ENCODE data around the gene NACC2.

The NACC2 gene

GRCh38 chr9:136007934-136008692 is 87.0 kb downstream of the NACC2 start:
- no peak for DNase-seq

- no peak for DNase-seq
Observed at GRCh38 chr9:136007276-136007933, 87.7 kb downstream of the NACC2 start.

- DNase-seq = no peak
Observed at GRCh38 chr9:136006169-136006568, 88.9 kb downstream of the NACC2 start.

GRCh38 chr9:136004712-136005111 is 90.4 kb downstream of the NACC2 start:
- DNase-seq = peak; percentile 75

GRCh38 chr9:136004219-136004618 is 90.9 kb downstream of the NACC2 start:
- DNase-seq = no peak

- no peak for DNase-seq
Observed at GRCh38 chr9:136003411-136004218, 91.5 kb downstream of the NACC2 start.

GRCh38 chr9:136002881-136003280 is 92.2 kb downstream of the NACC2 start:
- DNase-seq = no peak

GRCh38 chr9:136002215-136002614 is 92.9 kb downstream of the NACC2 start:
- DNase-seq = no peak

- DNase-seq = peak; percentile 60
Observed at GRCh38 chr9:136001231-136001630, 93.9 kb downstream of the NACC2 start.

- no peak for DNase-seq
Observed at GRCh38 chr9:135998410-135999071, 96.5 kb downstream of the NACC2 start.

GRCh38 chr9:135998016-135998380 is 97.1 kb downstream of the NACC2 start:
- no peak for DNase-seq

GRCh38 chr9:135997090-135998015 is 97.7 kb downstream of the NACC2 start:
- DNase-seq = peak; percentile 51

- no peak for DNase-seq
Observed at GRCh38 chr9:135995816-135996215, 99.3 kb downstream of the NACC2 start.

- DNase-seq = no peak
Observed at GRCh38 chr9:135994501-135995192, 100.4 kb downstream of the NACC2 start.

GRCh38 chr9:135993765-135994500 is 101.2 kb downstream of the NACC2 start:
- peak; percentile 64 for DNase-seq

GRCh38 chr9:135993409-135993742 is 101.7 kb downstream of the NACC2 start:
- DNase-seq = no peak

GRCh38 chr9:135992486-135993408 is 102.3 kb downstream of the NACC2 start:
- DNase-seq = peak; percentile 83

- DNase-seq = no peak
Observed at GRCh38 chr9:135991771-135992170, 103.3 kb downstream of the NACC2 start.
